ENCODE results near the gene ZEB2. TPM values are rescaled to one million over a fixed set of nuclear protein-coding genes. Genes with fewer than 3 reads are reported as not detected.

The ZEB2 gene
- total RNA-seq, 1 experiment from 2014 or later = 1.2 TPM

DNA sequence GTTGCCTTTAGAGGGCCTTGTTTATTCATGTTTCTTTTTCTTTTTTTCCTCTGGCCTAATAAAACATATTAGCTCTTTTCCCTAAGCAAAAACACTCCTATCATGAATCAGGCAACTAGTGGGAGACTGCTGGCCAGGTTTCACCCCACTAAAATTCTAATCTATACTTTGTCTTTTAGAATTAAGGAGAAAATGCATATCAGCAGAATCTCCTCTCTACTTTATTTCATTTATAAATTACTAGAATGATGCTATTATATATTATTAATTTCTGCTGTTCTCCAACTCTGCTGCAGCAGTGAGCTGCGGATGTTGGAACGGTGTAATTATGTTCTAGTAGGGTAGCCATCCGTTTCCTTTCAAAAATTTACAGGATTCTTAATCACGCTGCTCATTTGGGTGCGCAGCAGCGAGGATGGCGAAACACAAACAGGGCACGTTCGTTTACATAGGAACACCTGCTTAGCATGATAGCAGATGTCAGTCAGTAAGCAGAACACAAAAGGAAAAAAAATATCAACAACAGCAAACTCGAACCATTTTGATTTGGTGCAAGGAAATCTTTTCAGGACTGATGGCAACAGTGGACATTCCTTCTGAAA lies 30.5 kb downstream of the ZEB2 start:
- no peak overlapping the region for H2BK12ac ChIP-seq (ENCODE audit: insufficient read length, low read depth, low read length)
- H2AK5ac ChIP-seq (ENCODE audit: insufficient read length, low read length) = no peak overlapping the region
- H3K9me3 Mint-ChIP-seq = no peaks in the 10 kb centered on the region
- no peak overlapping the region for H3K4ac ChIP-seq (ENCODE audit: low read depth, low read length)
- no peak overlapping the region for H3K56ac ChIP-seq (ENCODE audit: insufficient read length, low read depth, low read length)
- H3K4me1 ChIP-seq (ENCODE audit: insufficient read depth, low read length) = no peaks in the 10 kb centered on the region
- TF ChIP-seq, protein P1, sequence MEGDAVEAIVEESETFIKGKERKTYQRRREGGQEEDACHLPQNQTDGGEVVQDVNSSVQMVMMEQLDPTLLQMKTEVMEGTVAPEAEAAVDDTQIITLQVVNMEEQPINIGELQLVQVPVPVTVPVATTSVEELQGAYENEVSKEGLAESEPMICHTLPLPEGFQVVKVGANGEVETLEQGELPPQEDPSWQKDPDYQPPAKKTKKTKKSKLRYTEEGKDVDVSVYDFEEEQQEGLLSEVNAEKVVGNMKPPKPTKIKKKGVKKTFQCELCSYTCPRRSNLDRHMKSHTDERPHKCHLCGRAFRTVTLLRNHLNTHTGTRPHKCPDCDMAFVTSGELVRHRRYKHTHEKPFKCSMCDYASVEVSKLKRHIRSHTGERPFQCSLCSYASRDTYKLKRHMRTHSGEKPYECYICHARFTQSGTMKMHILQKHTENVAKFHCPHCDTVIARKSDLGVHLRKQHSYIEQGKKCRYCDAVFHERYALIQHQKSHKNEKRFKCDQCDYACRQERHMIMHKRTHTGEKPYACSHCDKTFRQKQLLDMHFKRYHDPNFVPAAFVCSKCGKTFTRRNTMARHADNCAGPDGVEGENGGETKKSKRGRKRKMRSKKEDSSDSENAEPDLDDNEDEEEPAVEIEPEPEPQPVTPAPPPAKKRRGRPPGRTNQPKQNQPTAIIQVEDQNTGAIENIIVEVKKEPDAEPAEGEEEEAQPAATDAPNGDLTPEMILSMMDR (conservative IDR thresholded peaks at IDR 0.05) = no peak
- H3K36me3 Mint-ChIP-seq (ENCODE audit: insufficient read depth in 1 of 3, low read depth in 3 of 3) = no peaks in the 10 kb centered on the region
- H3K79me1 ChIP-seq (ENCODE audit: insufficient read depth, low read depth, low read length, poor library complexity, severe bottlenecking) = no peaks in the 10 kb centered on the region
- no peak overlapping the region for H3K14ac ChIP-seq (ENCODE audit: insufficient read depth, low read length)
- H3K27me3 Mint-ChIP-seq (ENCODE audit: low read depth) = no peaks in the 10 kb centered on the region
- no peak overlapping the region for H2BK20ac ChIP-seq (ENCODE audit: low read depth, low read length, poor library complexity, severe bottlenecking)
- no peak overlapping the region for H2BK15ac ChIP-seq (ENCODE audit: low read depth, low read length)
- H3K18ac ChIP-seq (ENCODE audit: insufficient read length, low read depth, low read length) = no peak overlapping the region
- no peaks in the 10 kb centered on the region for H4K20me1 ChIP-seq (ENCODE audit: control insufficient read depth, insufficient read depth, insufficient read length)
- H4K91ac ChIP-seq (ENCODE audit: insufficient read length, low read depth, low read length) = no peak overlapping the region
- H3K9ac ChIP-seq (ENCODE audit: extremely low read depth, insufficient read length, low read length) = no peak overlapping the region
- no peaks in the 10 kb centered on the region; a peak in 1 of 4 replicates for H3K4me1 Mint-ChIP-seq
- H4K5ac ChIP-seq (ENCODE audit: insufficient read length, low read depth, low read length) = no peak overlapping the region
- no peaks in the 10 kb centered on the region for H3K23me2 ChIP-seq (ENCODE audit: insufficient read length, low read depth, low read length, poor library complexity, severe bottlenecking)
- H3K79me2 ChIP-seq (ENCODE audit: insufficient read depth, low read length) = no peaks in the 10 kb centered on the region
- no peak overlapping the region for H2AFZ ChIP-seq (ENCODE audit: low read length)
- H3K27me3 ChIP-seq (ENCODE audit: insufficient read depth, low read length) = no peaks in the 10 kb centered on the region
- H4K8ac ChIP-seq (replicated peaks; ENCODE audit: insufficient read length, low read depth, low read length) = no peak overlapping the region
- no peak overlapping the region for H2BK5ac ChIP-seq (ENCODE audit: insufficient read length, low read length)
- H3T11ph ChIP-seq (ENCODE audit: low read length) = no peak overlapping the region
- H2BK120ac ChIP-seq (ENCODE audit: low read depth, low read length, poor library complexity, severe bottlenecking) = no peak overlapping the region
- H3K4me2 ChIP-seq (ENCODE audit: insufficient read depth, insufficient read length, low read length) = no peak overlapping the region
- no peak overlapping the region for H3K4me3 Mint-ChIP-seq
- DNase-seq = no peak
- H3K9me3 ChIP-seq (ENCODE audit: control insufficient read depth, low read depth, low read length) = no peaks in the 10 kb centered on the region
- no CpG with 5 or more reads among the region's 10 CpGs for WGBS (ENCODE audit: extremely low coverage, insufficient read length, low lambda C conversion rate)
- H3K27ac Mint-ChIP-seq = peak overlapping the region in 1 of 3 experiments; percentile 80; a peak in 1 of 7 replicates
- no peak overlapping the region for H3K23ac ChIP-seq (ENCODE audit: insufficient read length, low read depth, low read length)
- no peak overlapping the region for H3K27ac ChIP-seq (ENCODE audit: insufficient read length, low read depth, low read length)

All from H9 (cell line).